OCI-LY1 (cell line): ENCODE results near the gene SDK1.

ENCODE experiments used
- CTCF ChIP-seq: fragments of 200-600 bp; sonication (generic), shearing (Covaris generic); IDR thresholded peaks from 2 replicates; pipeline ENCODE4 v1.5.1; 2017; ENCODE audit warnings: mild to moderate bottlenecking, antibody characterized with exemption, low read length, moderate library complexity, mixed read lengths
- EZH2 ChIP-seq: fragments of 200-600 bp; sonication (generic), shearing (Covaris generic); IDR thresholded peaks from 2 replicates; pipeline ENCODE4 v1.8.0; 2017; ENCODE audit warnings: borderline replicate concordance, mixed run types, mild to moderate bottlenecking, antibody characterized with exemption, low read length, moderate library complexity, mixed read lengths

- no peak for TF ChIP-seq CTCF
- no peak for TF ChIP-seq EZH2
Observed at GRCh38 chr7:4149236-4149635, 848.2 kb downstream of the SDK1 start.
